Stimulated activated CD8-positive, alpha-beta memory T cell treated with anti-CD3 and anti-CD28 coated beads, Interleukin-15, amount 100 ng/mL, for 4 hours (primary cell): Measurements from ENCODE around the gene LCAT.
"Not testable (repeated sequence)": the region's sequence is repeated elsewhere in the genome, so short reads cannot be mapped to it uniquely, and the experiment has no call there.

Experiments
- DNase-seq, 2 donors: peaks; one replicate each; pipeline ENCODE4 v3.0.0-alpha.2; 2020; ENCODE audit warnings: low read depth in 2 of 2

LCAT gene

GRCh38 chr16:67946966-67947558 is 3.1 kb upstream of the LCAT start:
- DNase-seq: no peak

GRCh38 chr16:67946128-67946569 is 2.2 kb upstream of the LCAT start:
- DNase-seq: no peak

- no peak for DNase-seq
These were observed 1.5 kb upstream of the LCAT start for GRCh38 chr16:67945392-67945933.

- DNase-seq: no peak
These were observed 921 bp upstream of the LCAT start for GRCh38 chr16:67944690-67945391.

- DNase-seq: no peak
These were observed 683 bp downstream of the LCAT start for GRCh38 chr16:67943256-67943618.

GRCh38 chr16:67942510-67943255 is 1.2 kb downstream of the LCAT start:
- no peak for DNase-seq

GRCh38 chr16:67942200-67942509 is 1.8 kb downstream of the LCAT start:
- no peak for DNase-seq

GRCh38 chr16:67941469-67942199 is 2.3 kb downstream of the LCAT start:
- no peak for DNase-seq

GRCh38 chr16:67940446-67941089 is 3.4 kb downstream of the LCAT start:
- DNase-seq: no peak

GRCh38 chr16:67939507-67940445 is 4.1 kb downstream of the LCAT start:
- no peak for DNase-seq

- DNase-seq: not testable (repeated sequence)
These were observed 6.2 kb downstream of the LCAT start for GRCh38 chr16:67937713-67938112.

GRCh38 chr16:67936880-67937605 is 6.9 kb downstream of the LCAT start:
- DNase-seq: peak; percentile 56 to 68

- DNase-seq: no peak
These were observed 7.6 kb downstream of the LCAT start, which contains the start of gene PSMB10 for GRCh38 chr16:67936124-67936879. PSMB10 (minus strand) TSS chr16:67936850; CDS start chr16:67936749, 101 bp downstream.

GRCh38 chr16:67935402-67936123 is 8.4 kb downstream of the LCAT start:
- DNase-seq: peak; percentile 89 to 93

GRCh38 chr16:67935101-67935401 is 8.9 kb downstream of the LCAT start:
- DNase-seq: no peak

- no peak for DNase-seq
These were observed 9.4 kb downstream of the LCAT start for GRCh38 chr16:67934306-67935100.

- no peak for DNase-seq
These were observed 10.1 kb downstream of the LCAT start for GRCh38 chr16:67933805-67934204.

GRCh38 chr16:67932462-67932840 is 11.5 kb downstream of the LCAT start:
- DNase-seq: no peak
